ENCODE results near the gene FERMT1. TPM values are rescaled to one million over a fixed set of nuclear protein-coding genes. Genes with fewer than 3 reads are reported as not detected.

Gene FERMT1
- total RNA-seq: 1 to 10 TPM; 5.2 to 5.4 TPM
- 1 to 10 TPM; 5.7 to 6.8 TPM for polyA plus RNA-seq (ENCODE audit: insufficient read length in 2 of 2)
- long read RNA-seq, donor 1, full-length matches to known transcripts: 1 of 1 reads
- long read RNA-seq, donor 1, partial matches to known transcripts: 0 of 1 reads
- long read RNA-seq, donor 1, other reads (novel, unspliced or antisense): 0 of 1 reads
- long read RNA-seq, donor 2: 0 reads
- long read RNA-seq, donor 3: 0 reads
- long read RNA-seq, donor 4: 0 reads

- H3K27ac ChIP-seq (ENCODE audit: low read depth, low read length): peak within 1 kb of the TSS; percentile 29
- peaks cover 13% of the 10 kb centered on the region for H3K27me3 ChIP-seq (ENCODE audit: control insufficient read depth, insufficient read depth, low read length)
- peak within 1 kb of the TSS; percentile 32 for H3K4me3 ChIP-seq (ENCODE audit: low read depth, low read length)
- DNase-seq (ENCODE audit: low read depth in 4 of 6, low spot score in 6 of 6): peak in 3 of 6 donors; percentile 13 to 60 (median 58)
- peaks cover 12% of the 10 kb centered on the region for H3K4me1 ChIP-seq (ENCODE audit: control insufficient read depth, insufficient read depth, low read length)
- WGBS (ENCODE audit: insufficient coverage): 6% methylated on average over 52 of the region's 55 CpGs
- H3K9me3 ChIP-seq (ENCODE audit: control insufficient read depth, insufficient read depth, low read length): no peaks in the 10 kb centered on the region
- no peaks in the 10 kb centered on the region for H3K36me3 ChIP-seq (ENCODE audit: control insufficient read depth, insufficient read depth, low read length)
These were observed at the start of gene FERMT1 for GRCh38 chr20:6122873-6123648. FERMT1 (minus strand) TSS chr20:6123030; CDS start chr20:6119554, 3,476 bp downstream.

- DNase-seq (ENCODE audit: low read depth in 4 of 6, low spot score in 6 of 6): no peak
- H3K4me3 ChIP-seq (ENCODE audit: low read depth, low read length): no peak overlapping the region
- H3K9me3 ChIP-seq (ENCODE audit: control insufficient read depth, insufficient read depth, low read length): no peaks in the 10 kb centered on the region
- H3K27me3 ChIP-seq (ENCODE audit: control insufficient read depth, insufficient read depth, low read length): no peaks in the 10 kb centered on the region
- H3K36me3 ChIP-seq (ENCODE audit: control insufficient read depth, insufficient read depth, low read length): no peaks in the 10 kb centered on the region
- H3K27ac ChIP-seq (ENCODE audit: low read depth, low read length): no peak overlapping the region
- H3K4me1 ChIP-seq (ENCODE audit: control insufficient read depth, insufficient read depth, low read length): peaks cover 3% of the 10 kb centered on the region
These were observed 46.4 kb upstream of the FERMT1 start for GRCh38 chr20:6169251-6169650.

- peaks cover 5% of the 10 kb centered on the region for H3K4me1 ChIP-seq (ENCODE audit: control insufficient read depth, insufficient read depth, low read length)
- no peak overlapping the region for H3K27ac ChIP-seq (ENCODE audit: low read depth, low read length)
- DNase-seq (ENCODE audit: low read depth in 4 of 6, low spot score in 6 of 6): no peak
- H3K9me3 ChIP-seq (ENCODE audit: control insufficient read depth, insufficient read depth, low read length): no peaks in the 10 kb centered on the region
- no peaks in the 10 kb centered on the region for H3K36me3 ChIP-seq (ENCODE audit: control insufficient read depth, insufficient read depth, low read length)
- no peaks in the 10 kb centered on the region for H3K27me3 ChIP-seq (ENCODE audit: control insufficient read depth, insufficient read depth, low read length)
- H3K4me3 ChIP-seq (ENCODE audit: low read depth, low read length): no peak overlapping the region
These were observed 45.4 kb upstream of the FERMT1 start for GRCh38 chr20:6168204-6168603.

GRCh38 chr20:6165346-6165745 lies 42.5 kb upstream of the FERMT1 start:
- no peaks in the 10 kb centered on the region for H3K9me3 ChIP-seq (ENCODE audit: control insufficient read depth, insufficient read depth, low read length)
- H3K4me3 ChIP-seq (ENCODE audit: low read depth, low read length): no peak overlapping the region
- no peaks in the 10 kb centered on the region for H3K27me3 ChIP-seq (ENCODE audit: control insufficient read depth, insufficient read depth, low read length)
- DNase-seq (ENCODE audit: low read depth in 4 of 6, low spot score in 6 of 6): no peak
- H3K4me1 ChIP-seq (ENCODE audit: control insufficient read depth, insufficient read depth, low read length): peaks cover 5% of the 10 kb centered on the region
- H3K36me3 ChIP-seq (ENCODE audit: control insufficient read depth, insufficient read depth, low read length): no peaks in the 10 kb centered on the region
- H3K27ac ChIP-seq (ENCODE audit: low read depth, low read length): no peak overlapping the region

GRCh38 chr20:6164421-6165341 lies 41.9 kb upstream of the FERMT1 start:
- WGBS (ENCODE audit: insufficient coverage): 50% methylated on average over 1 of the region's 10 CpGs
- peaks cover 5% of the 10 kb centered on the region for H3K4me1 ChIP-seq (ENCODE audit: control insufficient read depth, insufficient read depth, low read length)
- H3K27me3 ChIP-seq (ENCODE audit: control insufficient read depth, insufficient read depth, low read length): no peaks in the 10 kb centered on the region
- H3K9me3 ChIP-seq (ENCODE audit: control insufficient read depth, insufficient read depth, low read length): no peaks in the 10 kb centered on the region
- H3K36me3 ChIP-seq (ENCODE audit: control insufficient read depth, insufficient read depth, low read length): no peaks in the 10 kb centered on the region
- H3K4me3 ChIP-seq (ENCODE audit: low read depth, low read length): no peak overlapping the region
- no peak overlapping the region for H3K27ac ChIP-seq (ENCODE audit: low read depth, low read length)
- DNase-seq (ENCODE audit: low read depth in 4 of 6, low spot score in 6 of 6): peak in 2 of 6 donors; percentile 3 to 67

- H3K27ac ChIP-seq (ENCODE audit: low read depth, low read length): no peak overlapping the region
- peaks cover 11% of the 10 kb centered on the region for H3K9me3 ChIP-seq (ENCODE audit: control insufficient read depth, insufficient read depth, low read length)
- no CpG with 5 or more reads among the region's 3 CpGs for WGBS (ENCODE audit: insufficient coverage)
- no peak for DNase-seq (ENCODE audit: low read depth in 4 of 6, low spot score in 6 of 6)
- H3K27me3 ChIP-seq (ENCODE audit: control insufficient read depth, insufficient read depth, low read length): no peaks in the 10 kb centered on the region
- H3K4me1 ChIP-seq (ENCODE audit: control insufficient read depth, insufficient read depth, low read length): peaks cover 5% of the 10 kb centered on the region
- no peaks in the 10 kb centered on the region for H3K36me3 ChIP-seq (ENCODE audit: control insufficient read depth, insufficient read depth, low read length)
- no peak overlapping the region for H3K4me3 ChIP-seq (ENCODE audit: low read depth, low read length)
These were observed 37.9 kb upstream of the FERMT1 start for GRCh38 chr20:6160736-6161135.

GRCh38 chr20:6157345-6157744 lies 34.5 kb upstream of the FERMT1 start:
- H3K27ac ChIP-seq (ENCODE audit: low read depth, low read length): no peak overlapping the region
- no peaks in the 10 kb centered on the region for H3K36me3 ChIP-seq (ENCODE audit: control insufficient read depth, insufficient read depth, low read length)
- no peak overlapping the region for H3K4me3 ChIP-seq (ENCODE audit: low read depth, low read length)
- peaks cover 11% of the 10 kb centered on the region for H3K9me3 ChIP-seq (ENCODE audit: control insufficient read depth, insufficient read depth, low read length)
- WGBS (ENCODE audit: insufficient coverage): 90% methylated on average over 2 of the region's 2 CpGs
- DNase-seq (ENCODE audit: low read depth in 4 of 6, low spot score in 6 of 6): no peak
- no peaks in the 10 kb centered on the region for H3K4me1 ChIP-seq (ENCODE audit: control insufficient read depth, insufficient read depth, low read length)
- H3K27me3 ChIP-seq (ENCODE audit: control insufficient read depth, insufficient read depth, low read length): no peaks in the 10 kb centered on the region

- no peaks in the 10 kb centered on the region for H3K4me1 ChIP-seq (ENCODE audit: control insufficient read depth, insufficient read depth, low read length)
- H3K9me3 ChIP-seq (ENCODE audit: control insufficient read depth, insufficient read depth, low read length): peaks cover 11% of the 10 kb centered on the region
- H3K4me3 ChIP-seq (ENCODE audit: low read depth, low read length): no peak overlapping the region
- no peak overlapping the region for H3K27ac ChIP-seq (ENCODE audit: low read depth, low read length)
- WGBS (ENCODE audit: insufficient coverage): no CpG with 5 or more reads among the region's 2 CpGs
- no peaks in the 10 kb centered on the region for H3K36me3 ChIP-seq (ENCODE audit: control insufficient read depth, insufficient read depth, low read length)
- DNase-seq (ENCODE audit: low read depth in 4 of 6, low spot score in 6 of 6): no peak
- H3K27me3 ChIP-seq (ENCODE audit: control insufficient read depth, insufficient read depth, low read length): no peaks in the 10 kb centered on the region
These were observed 29.9 kb upstream of the FERMT1 start for GRCh38 chr20:6152777-6153176.

GRCh38 chr20:6148073-6148472 lies 25.2 kb upstream of the FERMT1 start:
- no peak for DNase-seq (ENCODE audit: low read depth in 4 of 6, low spot score in 6 of 6)
- Histone ChIP-seq H3K4me3 (ENCODE audit: low read depth, low read length) (no peak overlapping the region), H3K27me3 (ENCODE audit: control insufficient read depth, insufficient read depth, low read length) (no peaks in the 10 kb centered on the region), H3K36me3 (ENCODE audit: control insufficient read depth, insufficient read depth, low read length) (no peaks in the 10 kb centered on the region), H3K27ac (ENCODE audit: low read depth, low read length) (no peak overlapping the region), H3K9me3 (ENCODE audit: control insufficient read depth, insufficient read depth, low read length) (no peaks in the 10 kb centered on the region), H3K4me1 (ENCODE audit: control insufficient read depth, insufficient read depth, low read length) (no peaks in the 10 kb centered on the region)
- 97% methylated on average over 4 of the region's 7 CpGs for WGBS (ENCODE audit: insufficient coverage)
